HG02642 (cell line): ENCODE data around the gene RHOU.

ENCODE experiments used
- ATAC-seq: cut with Tn5 transposase; IDR thresholded peaks from one replicate; pipeline ENCODE4 v1.9.1; 2021; ENCODE audit warnings: mild to moderate bottlenecking; ENCODE audit not compliant: unreplicated experiment, poor library complexity

The RHOU gene

GRCh38 chr1:228735871-228736586 lies 750 bp downstream of the RHOU start:
- ATAC-seq: peak; percentile 25

- ATAC-seq: no peak
Measured at GRCh38 chr1:228736844-228737445, 1.7 kb downstream of the RHOU start.

- ATAC-seq: no peak
Measured at GRCh38 chr1:228737601-228738041, 2.3 kb downstream of the RHOU start.

- no peak for ATAC-seq
Measured at GRCh38 chr1:228739826-228740225, 4.5 kb downstream of the RHOU start.

GRCh38 chr1:228740543-228741317 lies 5.5 kb downstream of the RHOU start:
- ATAC-seq: no peak

- ATAC-seq: no peak
Measured at GRCh38 chr1:228742281-228742860, 7.1 kb downstream of the RHOU start.

- ATAC-seq: no peak
Measured at GRCh38 chr1:228743405-228743804, 8.1 kb downstream of the RHOU start.

GRCh38 chr1:228744356-228744755 lies 9.1 kb downstream of the RHOU start:
- ATAC-seq: no peak

- no peak for ATAC-seq
Measured at GRCh38 chr1:228744918-228745317, 9.6 kb downstream of the RHOU start.

GRCh38 chr1:228745497-228745896 lies 10.2 kb downstream of the RHOU start:
- ATAC-seq: no peak

- ATAC-seq: no peak
Measured at GRCh38 chr1:228747301-228747935, 12.1 kb downstream of the RHOU start.

GRCh38 chr1:228748029-228748428 lies 12.8 kb downstream of the RHOU start:
- no peak for ATAC-seq

- no peak for ATAC-seq
Measured at GRCh38 chr1:228748431-228748830, 13.2 kb downstream of the RHOU start.

- ATAC-seq: no peak
Measured at GRCh38 chr1:228749765-228750164, 14.5 kb downstream of the RHOU start.

- ATAC-seq: no peak
Measured at GRCh38 chr1:228750915-228751314, 15.6 kb downstream of the RHOU start.

GRCh38 chr1:228751360-228752098 lies 16.2 kb downstream of the RHOU start:
- no peak for ATAC-seq

- no peak for ATAC-seq
Measured at GRCh38 chr1:228752258-228752657, 17.0 kb downstream of the RHOU start.

GRCh38 chr1:228752675-228753265 lies 17.5 kb downstream of the RHOU start:
- no peak for ATAC-seq

GRCh38 chr1:228753287-228753686 lies 18.0 kb downstream of the RHOU start:
- ATAC-seq: no peak
